ENCODE measurements around the gene POLR2L.

POLR2L gene

GRCh38 chr11:844693-845644 lies 2.6 kb upstream of the POLR2L start:
- TF ChIP-seq GATA1 (IDR thresholded peaks at IDR 0.05; ENCODE audit: low read depth, low read length), result no peak
- no peak for TF ChIP-seq POLR2A (IDR thresholded peaks at IDR 0.05; ENCODE audit: low read length)
- peak; percentile 85 to 86 for DNase-seq

GRCh38 chr11:843818-844692 lies 1.7 kb upstream of the POLR2L start:
- TF ChIP-seq POLR2A (IDR thresholded peaks at IDR 0.05; ENCODE audit: low read length) (no peak), GATA1 (IDR thresholded peaks at IDR 0.05; ENCODE audit: low read depth, low read length) (no peak)
- peak in 1 of 2 experiments; percentile 45 for DNase-seq

- no peak for TF ChIP-seq GATA1 (IDR thresholded peaks at IDR 0.05; ENCODE audit: low read depth, low read length)
- no peak for TF ChIP-seq POLR2A (IDR thresholded peaks at IDR 0.05; ENCODE audit: low read length)
- peak in 1 of 2 experiments; percentile 46 for DNase-seq
Observed at GRCh38 chr11:843086-843734, 881 bp upstream of the POLR2L start.

- DNase-seq, result peak; percentile 73 to 78
- no peak for TF ChIP-seq GATA1 (IDR thresholded peaks at IDR 0.05; ENCODE audit: low read depth, low read length)
Observed at GRCh38 chr11:841981-842369, 354 bp downstream of the POLR2L start.

- TF ChIP-seq POLR2A (IDR thresholded peaks at IDR 0.05; ENCODE audit: low read length) (no peak), GATA1 (IDR thresholded peaks at IDR 0.05; ENCODE audit: low read depth, low read length) (no peak)
- DNase-seq, result peak in 1 of 2 experiments; percentile 42
Observed at GRCh38 chr11:839875-840617, 2.3 kb downstream of the POLR2L start.

GRCh38 chr11:839280-839623 lies 3.1 kb downstream of the POLR2L start:
- TF ChIP-seq GATA1 (IDR thresholded peaks at IDR 0.05; ENCODE audit: low read depth, low read length) (no peak), POLR2A (IDR thresholded peaks at IDR 0.05; ENCODE audit: low read length) (no peak)
- DNase-seq, result no peak

GRCh38 chr11:838441-839279 lies 3.7 kb downstream of the POLR2L start:
- peak; percentile 33 to 39 for DNase-seq
- TF ChIP-seq GATA1 (IDR thresholded peaks at IDR 0.05; ENCODE audit: low read depth, low read length), result no peak
- TF ChIP-seq POLR2A (IDR thresholded peaks at IDR 0.05; ENCODE audit: low read length), result no peak

- no peak for DNase-seq
- peak; percentile 1 for TF ChIP-seq POLR2A (IDR thresholded peaks at IDR 0.05; ENCODE audit: low read length)
- TF ChIP-seq GATA1 (IDR thresholded peaks at IDR 0.05; ENCODE audit: low read depth, low read length), result no peak
Observed at GRCh38 chr11:837990-838307, 4.4 kb downstream of the POLR2L start.

GRCh38 chr11:837189-837989 lies 4.9 kb downstream of the POLR2L start:
- peak; percentile 23 for TF ChIP-seq POLR2A (IDR thresholded peaks at IDR 0.05; ENCODE audit: low read length)
- TF ChIP-seq GATA1 (IDR thresholded peaks at IDR 0.05; ENCODE audit: low read depth, low read length), result no peak
- DNase-seq, result no peak

GRCh38 chr11:836700-837099 lies 5.6 kb downstream of the POLR2L start:
- TF ChIP-seq GATA1 (IDR thresholded peaks at IDR 0.05; ENCODE audit: low read depth, low read length), result no peak
- no peak for TF ChIP-seq POLR2A (IDR thresholded peaks at IDR 0.05; ENCODE audit: low read length)
- no peak for DNase-seq

GRCh38 chr11:836274-836673 lies 6.1 kb downstream of the POLR2L start:
- TF ChIP-seq POLR2A (IDR thresholded peaks at IDR 0.05; ENCODE audit: low read length), result no peak
- TF ChIP-seq GATA1 (IDR thresholded peaks at IDR 0.05; ENCODE audit: low read depth, low read length), result no peak
- DNase-seq, result no peak

All from erythroblast (primary cell).